B cell (primary cell): ENCODE data around the gene BRD9. TPM values are rescaled to one million over a fixed set of nuclear protein-coding genes. Genes with fewer than 3 reads are reported as not detected.
"Not testable (repeated sequence)": the region's sequence is repeated elsewhere in the genome, so short reads cannot be mapped to it uniquely, and the experiment has no call there.

Experiments used
- ATAC-seq: fragments of 200-7000 bp; cut with Tn5 transposase; one replicate; pipeline ENCODE4 v1.10.0; 2021; ENCODE audit warnings: low read depth, mild to moderate bottlenecking, moderate number of reproducible peaks, moderate library complexity
- CTCF ChIA-PET: fragments of 350-600 bp; sonication (Branson Sonifier 250); formaldehyde crosslinking; loops from one replicate; lab custom pipeline; 2021; ENCODE audit warnings: antibody characterized with exemption, inconsistent platforms; lab: Charles Lee
- POLR2A ChIA-PET: fragments of 350-600 bp; sonication (Branson Sonifier 250); formaldehyde crosslinking; loops from one replicate; lab custom pipeline; 2021; ENCODE audit warnings: antibody characterized with exemption; lab: Charles Lee
- DNase-seq: peaks from one replicate; pipeline ENCODE4 v3.0.0; 2013
- H2AFZ ChIP-seq: 2 replicates; pipeline ENCODE4 v1.6.1; 2012; ENCODE audit warnings: mild to moderate bottlenecking, low read depth, low read length; ENCODE audit not compliant: insufficient read depth, poor library complexity, severe bottlenecking
- H3K27ac ChIP-seq, 2 donors: 1 replicate in 1 of 2; 2 replicates in 1 of 2; pipeline ENCODE4 v1.5.1; 2012 to 2013; ENCODE audit warnings: low read length in 2 of 2, mild to moderate bottlenecking in 2 of 2, moderate library complexity in 1 of 2
- H3K27me3 ChIP-seq, 4 experiments: fragments of 200-600 bp in 1 of 4; sonication (generic) in 1 of 4; replicated peaks in 1 of 4; 1 replicate in 2 of 4; 2 replicates in 2 of 4; pipeline versions ENCODE4 v1.6.1 to v1.7.0; 2013 to 2016; ENCODE audit warnings: low read length in 3 of 4, mild to moderate bottlenecking in 2 of 4, mixed read lengths in 1 of 4, moderate library complexity in 1 of 4; ENCODE audit not compliant: insufficient read depth in 4 of 4, control insufficient read depth in 3 of 4; ENCODE audit errors: control extremely low read depth in 1 of 4
- H3K36me3 ChIP-seq, 2 experiments: replicated peaks in 1 of 2; 1 replicate in 1 of 2; 2 replicates in 1 of 2; pipeline versions ENCODE4 v1.6.1 to v1.7.1; 2013; ENCODE audit warnings: low read length in 1 of 2; ENCODE audit not compliant: insufficient read depth in 2 of 2, control insufficient read depth in 1 of 2; ENCODE audit errors: control extremely low read depth in 1 of 2, extremely low read depth in 1 of 2
- H3K4me1 ChIP-seq, 2 donors: fragments of 200-600 bp in 1 of 2; sonication (generic) in 1 of 2; 1 replicate in 1 of 2; 2 replicates in 1 of 2; pipeline versions ENCODE4 v1.5.1 to v1.6.1; 2013 to 2017; ENCODE audit warnings: low read length in 2 of 2; ENCODE audit not compliant: control insufficient read depth in 2 of 2, insufficient read depth in 2 of 2
- H3K4me2 ChIP-seq: replicated peaks from 2 replicates; pipeline ENCODE3; 2012; ENCODE audit warnings: mild to moderate bottlenecking, low read depth, low read length; ENCODE audit not compliant: poor library complexity, severe bottlenecking
- H3K4me3 ChIP-seq, 5 experiments: fragments of 200-600 bp in 1 of 5; sonication (generic) in 1 of 5; 1 replicate in 3 of 5; 2 replicates in 2 of 5; pipeline versions ENCODE4 v1.5.1 to v1.7.0; 2011 to 2016; ENCODE audit warnings: low read length in 4 of 5, mild to moderate bottlenecking in 4 of 5, low read depth in 2 of 5, control low read depth in 1 of 5, moderate library complexity in 1 of 5; ENCODE audit not compliant: insufficient read depth in 1 of 5; ENCODE audit errors: control extremely low read depth in 1 of 5, extremely low read depth in 1 of 5
- H3K79me2 ChIP-seq: fragments of 200-600 bp; sonication (generic); one replicate; pipeline ENCODE4 v1.6.0; 2016; ENCODE audit warnings: low read length; ENCODE audit not compliant: control insufficient read depth, insufficient read depth
- H3K9ac ChIP-seq: fragments of 200-600 bp; sonication (generic); 2 replicates; pipeline ENCODE4 v1.6.1; 2017; ENCODE audit warnings: mild to moderate bottlenecking, low read length, moderate library complexity
- H3K9me3 ChIP-seq, 3 donors: one replicate each; pipeline versions ENCODE4 v1.6.1 to v1.7.1; 2013; ENCODE audit warnings: low read length in 2 of 3; ENCODE audit not compliant: control insufficient read depth in 2 of 3, insufficient read depth in 1 of 3; ENCODE audit errors: control extremely low read depth in 1 of 3
- H4K20me1 ChIP-seq: 2 replicates; pipeline ENCODE4 v1.6.0; 2012; ENCODE audit warnings: mild to moderate bottlenecking, low read length; ENCODE audit not compliant: insufficient read depth, control insufficient read depth, poor library complexity, severe bottlenecking
- H3K27ac Mint-ChIP-seq: one replicate; pipeline ENCODE4 v1.8.0; 2021; ENCODE audit warnings: mixed read lengths
- H3K27me3 Mint-ChIP-seq: one replicate; pipeline ENCODE4 v1.8.0; 2021; ENCODE audit warnings: mixed read lengths
- H3K4me1 Mint-ChIP-seq: one replicate; pipeline ENCODE4 v1.8.0; 2021; ENCODE audit warnings: mixed read lengths
- H3K4me3 Mint-ChIP-seq: one replicate; pipeline ENCODE4 v1.8.0; 2021; ENCODE audit warnings: mixed read lengths
- H3K9me3 Mint-ChIP-seq: one replicate; pipeline ENCODE4 v1.8.0; 2022; ENCODE audit warnings: mixed read lengths; ENCODE audit not compliant: insufficient read depth
- WGBS: methylation state at CpG from one replicate; pipeline ENCODE4 v1.1.5; 2013; ENCODE audit warnings: missing lambda C conversion rate; ENCODE audit not compliant: insufficient coverage; 5-methylcytosine and 5-hydroxymethylcytosine counted together
- intact Hi-C: fragments of 100-400 bp; cut with micrococcal nuclease; formaldehyde crosslinking; loops from one replicate; pipeline ENCODE4 v1.10.0; 2022
- polyA plus RNA-seq: library from polyadenylated mRNA; depleted of rRNA; stranded (reverse); fragments of >200 nt; gene quantifications from 2 replicates; pipeline ENCODE4 v1.2.3, GENCODE V29; 2012
- total RNA-seq, 2 donors: library from RNA; stranded (reverse); fragments of 120-200 nt in 1 of 2; gene quantifications; 1 replicate in 1 of 2; 2 replicates in 1 of 2; pipeline versions ENCODE4 v1.2.3 to v1.2.4, GENCODE V29; 2013 to 2022

BRD9 gene
- total and polyA plus RNA-seq, 2 donors (not counting 1 experiment from before 2014, with no cell fraction given): 28.3 to 68.6 TPM

DNA sequence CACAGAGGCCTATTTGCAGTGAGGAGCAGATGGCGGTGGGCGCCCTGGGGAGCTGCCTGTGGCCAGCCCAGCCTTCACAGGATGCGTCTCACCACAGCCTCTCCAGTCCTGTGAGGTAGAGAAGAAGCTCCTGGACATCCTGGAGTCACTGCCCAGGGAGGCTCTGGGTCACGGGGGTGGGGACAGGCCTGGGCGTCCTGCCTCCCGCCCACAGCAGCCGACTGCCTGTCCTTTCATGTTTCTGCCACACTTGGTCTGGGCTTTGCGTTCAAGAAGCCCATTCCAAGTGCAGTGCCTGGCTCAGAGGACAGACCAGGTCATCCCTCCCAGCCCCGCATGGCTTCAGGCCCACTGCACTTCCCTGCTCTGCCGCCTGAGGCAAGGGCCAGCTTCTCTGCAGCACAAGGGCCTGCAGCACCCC, 54.2 kb downstream of the BRD9 start:
- peaks cover 14% of the 10 kb centered on the region for H3K4me1 Mint-ChIP-seq
- H3K27ac Mint-ChIP-seq, H3K27ac ChIP-seq, H3K79me2 ChIP-seq, H3K4me2 ChIP-seq, H2AFZ ChIP-seq, H3K9ac ChIP-seq, H4K20me1 ChIP-seq, H3K4me1 ChIP-seq, H3K9me3 ChIP-seq, H3K27me3 ChIP-seq, H3K27me3 Mint-ChIP-seq, intact Hi-C loops, CTCF ChIA-PET, ATAC-seq, POLR2A ChIA-PET, DNase-seq, H3K9me3 Mint-ChIP-seq, H3K36me3 ChIP-seq, H3K4me3 Mint-ChIP-seq, H3K4me3 ChIP-seq: not testable (repeated sequence)
- 87% methylated on average over 8 of the region's 10 CpGs for WGBS

DNA sequence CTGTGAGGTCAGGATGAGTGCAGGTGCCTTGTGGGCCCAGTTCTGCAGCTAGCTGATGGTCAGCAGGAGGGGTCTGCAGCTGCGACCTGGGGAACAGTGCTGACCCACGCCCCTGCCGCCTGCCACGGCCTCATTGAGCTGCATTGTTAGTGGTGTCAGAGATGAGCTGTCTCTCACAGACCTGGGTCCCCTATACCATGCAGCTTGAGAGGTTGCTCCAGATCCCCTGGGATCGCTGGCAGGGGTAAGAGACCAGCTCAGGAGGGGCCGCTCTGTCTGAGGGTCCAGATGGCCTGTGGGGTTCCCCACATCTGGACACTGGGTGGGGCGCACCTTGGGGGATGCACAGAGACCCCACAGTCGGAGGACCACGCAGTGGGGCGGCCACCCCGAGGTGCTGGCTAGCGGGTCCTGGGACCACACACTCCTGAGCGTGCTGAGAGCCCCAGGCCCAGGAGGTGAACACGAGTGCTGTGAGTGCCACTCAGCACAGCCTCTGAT, 54.9 kb downstream of the BRD9 start:
- H3K27ac Mint-ChIP-seq, H3K9ac ChIP-seq, H3K9me3 Mint-ChIP-seq, H3K79me2 ChIP-seq, H3K4me3 ChIP-seq, POLR2A ChIA-PET, H3K27ac ChIP-seq, H2AFZ ChIP-seq, H4K20me1 ChIP-seq, ATAC-seq, H3K4me2 ChIP-seq, H3K4me1 ChIP-seq, H3K36me3 ChIP-seq, H3K27me3 ChIP-seq, CTCF ChIA-PET, H3K9me3 ChIP-seq, H3K27me3 Mint-ChIP-seq, DNase-seq, H3K4me3 Mint-ChIP-seq, intact Hi-C loops: not testable (repeated sequence)
- H3K4me1 Mint-ChIP-seq: peaks cover 14% of the 10 kb centered on the region
- WGBS: 98% methylated on average over 14 of the region's 14 CpGs

DNA sequence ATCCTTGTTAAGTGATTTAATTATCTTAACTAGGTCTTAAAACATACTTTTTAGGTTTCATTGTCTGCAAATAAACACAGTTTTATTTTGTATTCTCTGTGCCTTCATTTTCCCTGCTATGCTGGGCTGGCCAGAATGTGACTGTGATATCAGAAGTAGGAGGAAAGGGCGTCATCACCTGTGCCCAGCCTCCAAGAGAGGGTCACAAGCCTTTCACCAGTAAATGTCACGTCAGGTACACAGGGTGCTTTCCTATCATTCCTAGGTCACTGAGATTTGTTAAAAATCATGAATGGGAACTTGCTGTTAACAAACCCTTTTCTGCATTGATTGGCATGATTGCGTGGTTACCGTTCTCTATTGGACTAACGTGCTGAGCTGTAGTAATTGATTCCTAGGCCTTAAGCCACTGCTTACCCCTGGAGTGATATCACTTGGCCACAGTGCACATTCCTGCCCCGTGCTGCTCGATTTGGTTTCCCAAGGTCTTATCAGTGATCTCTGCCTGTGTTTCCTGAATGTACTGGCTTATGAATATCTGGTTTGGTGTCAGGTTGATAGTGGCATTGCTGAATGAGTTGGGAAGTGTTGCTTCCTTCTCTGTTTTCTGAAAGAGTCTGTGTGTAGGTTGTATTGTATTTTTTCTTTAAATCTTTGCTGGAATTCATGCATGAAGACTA, 56.5 kb downstream of the BRD9 start:
- H3K27ac ChIP-seq, DNase-seq, H3K27ac Mint-ChIP-seq, H3K79me2 ChIP-seq, H3K4me1 ChIP-seq, H3K27me3 Mint-ChIP-seq, ATAC-seq, H3K27me3 ChIP-seq, H3K9me3 Mint-ChIP-seq, H3K4me2 ChIP-seq, POLR2A ChIA-PET, H3K36me3 ChIP-seq, H3K9me3 ChIP-seq, H3K9ac ChIP-seq, CTCF ChIA-PET, H4K20me1 ChIP-seq, H3K4me3 ChIP-seq, intact Hi-C loops, H2AFZ ChIP-seq, H3K4me3 Mint-ChIP-seq: not testable (repeated sequence)
- 39% methylated on average over 5 of the region's 7 CpGs for WGBS
- H3K4me1 Mint-ChIP-seq: peaks cover 14% of the 10 kb centered on the region

DNA sequence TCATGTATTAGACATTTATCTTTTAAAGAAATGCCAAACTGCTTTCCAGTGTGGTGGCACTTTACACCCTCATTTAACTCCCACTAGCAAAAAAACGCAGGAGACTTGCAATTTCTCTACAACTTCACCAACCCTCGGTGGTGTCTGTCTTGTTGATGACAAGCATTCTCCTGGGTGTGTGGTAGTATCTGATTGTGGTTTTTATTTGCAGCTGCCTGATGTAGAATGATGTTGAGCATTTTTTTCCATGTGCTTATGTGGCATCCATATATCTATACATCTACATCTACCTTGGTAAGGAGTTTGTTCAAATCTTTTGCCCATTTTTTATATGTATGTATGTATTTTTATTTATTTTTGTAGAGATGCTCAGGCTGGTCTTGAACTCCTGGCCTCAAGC, 58.6 kb downstream of the BRD9 start:
- H3K27me3 Mint-ChIP-seq, H3K4me1 ChIP-seq, H3K9ac ChIP-seq, H3K27me3 ChIP-seq, H3K4me3 Mint-ChIP-seq, H4K20me1 ChIP-seq, CTCF ChIA-PET, H3K79me2 ChIP-seq, H3K4me3 ChIP-seq, H2AFZ ChIP-seq, intact Hi-C loops, ATAC-seq, POLR2A ChIA-PET, H3K27ac ChIP-seq, H3K4me2 ChIP-seq, H3K9me3 Mint-ChIP-seq, H3K9me3 ChIP-seq, H3K36me3 ChIP-seq, H3K27ac Mint-ChIP-seq, DNase-seq: not testable (repeated sequence)
- H3K4me1 Mint-ChIP-seq: peaks cover 14% of the 10 kb centered on the region
- WGBS: no CpG with 5 or more reads among the region's 2 CpGs
